GM18867 (cell line): ENCODE measurements around the gene PDLIM5.
"Not testable (repeated sequence)": the region's sequence is repeated elsewhere in the genome, so short reads cannot be mapped to it uniquely, and the experiment has no call there.

Experiments used
- ATAC-seq: cut with Tn5 transposase; IDR thresholded peaks from one replicate; pipeline ENCODE4 v1.9.1; 2021; ENCODE audit warnings: mild to moderate bottlenecking, moderate library complexity; ENCODE audit not compliant: unreplicated experiment

The PDLIM5 gene

DNA sequence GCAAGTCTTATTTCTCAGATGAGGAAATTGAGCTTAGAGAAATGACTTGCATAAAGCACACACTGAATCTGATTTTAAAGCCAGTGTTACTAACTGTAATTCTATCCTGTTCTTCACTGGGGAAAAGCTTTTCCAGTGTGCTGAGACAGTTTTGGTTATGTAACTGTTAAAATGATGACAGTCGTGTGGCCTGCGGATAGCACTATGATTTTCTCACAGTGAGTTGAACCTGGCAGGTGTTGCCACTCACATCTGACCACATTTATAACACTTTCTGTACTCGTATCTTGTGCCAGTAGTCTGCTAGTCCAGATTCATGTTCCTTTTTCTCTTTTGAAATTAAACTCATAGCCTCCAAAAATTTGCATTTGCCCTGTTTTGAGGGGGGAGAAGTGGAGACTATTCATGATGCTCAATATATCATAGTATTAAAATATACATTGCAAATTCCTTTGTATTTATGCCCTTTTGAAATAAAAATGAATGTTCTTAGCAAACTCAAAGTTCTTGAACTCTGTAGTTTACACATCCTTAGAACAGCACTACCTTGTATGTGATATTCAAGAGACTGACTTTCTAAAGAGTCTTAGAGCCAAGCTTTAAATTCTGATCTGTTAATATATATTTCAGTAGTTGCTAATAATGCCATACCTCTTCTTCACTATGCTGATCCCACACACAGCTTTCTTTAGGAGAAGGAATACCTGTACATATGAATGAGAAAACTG is 132.3 kb downstream of the PDLIM5 start:
- peak; percentile 92 for ATAC-seq

DNA sequence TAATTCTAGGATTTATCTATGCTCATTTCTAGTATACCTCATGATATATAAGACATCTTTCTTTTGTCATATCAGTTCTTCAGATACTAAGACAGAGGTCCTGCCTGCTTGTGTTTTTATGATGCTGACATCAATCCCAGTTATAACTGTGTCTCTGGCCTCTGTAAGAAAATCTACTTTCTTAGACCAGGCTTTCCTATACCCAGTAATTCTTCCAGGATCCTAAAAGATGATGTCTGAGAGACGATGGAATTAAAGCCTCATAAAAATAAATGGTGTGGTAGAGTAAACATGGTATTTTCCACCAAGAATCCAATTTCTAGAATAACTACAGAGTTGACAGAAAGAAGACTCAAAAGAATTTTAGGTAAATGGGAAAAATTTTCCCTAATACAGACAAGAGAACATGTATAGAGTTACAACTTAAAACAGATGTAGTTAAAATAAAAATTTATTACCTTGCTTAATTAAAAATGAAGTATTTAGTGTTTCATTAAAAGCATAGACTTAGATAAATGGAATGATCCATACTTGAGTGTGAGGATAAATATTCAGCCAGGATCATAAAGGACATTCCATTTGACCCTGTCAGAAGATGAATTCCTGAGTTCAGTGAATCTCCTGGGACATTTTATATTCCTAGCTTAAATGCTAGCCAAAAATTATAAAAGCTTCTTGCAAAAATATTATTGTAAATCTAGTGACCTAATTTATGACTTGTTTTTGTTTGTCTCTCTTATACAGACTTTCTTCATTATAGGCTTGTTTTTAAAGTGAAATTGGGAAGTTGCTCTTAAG is 137.4 kb downstream of the PDLIM5 start:
- ATAC-seq: no peak

DNA sequence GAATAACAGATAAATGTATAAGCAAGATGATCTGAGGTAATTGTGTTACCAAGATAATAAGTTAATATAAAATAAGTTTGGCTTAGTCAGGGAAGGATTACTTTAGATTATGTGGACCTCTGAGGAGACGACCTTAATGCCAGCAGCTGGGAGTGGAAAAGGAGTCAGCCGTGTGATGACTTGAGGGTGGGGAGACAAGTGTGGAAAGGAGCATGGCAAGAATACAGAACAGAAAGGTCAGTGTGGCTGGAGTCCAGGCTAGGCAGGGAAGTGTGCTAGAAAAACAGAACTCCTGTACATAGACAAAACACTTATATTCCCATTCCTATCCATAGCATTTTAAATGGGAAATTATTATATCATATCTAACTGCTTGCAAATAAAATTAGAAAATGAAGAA is 138.8 kb downstream of the PDLIM5 start:
- no peak for ATAC-seq

DNA sequence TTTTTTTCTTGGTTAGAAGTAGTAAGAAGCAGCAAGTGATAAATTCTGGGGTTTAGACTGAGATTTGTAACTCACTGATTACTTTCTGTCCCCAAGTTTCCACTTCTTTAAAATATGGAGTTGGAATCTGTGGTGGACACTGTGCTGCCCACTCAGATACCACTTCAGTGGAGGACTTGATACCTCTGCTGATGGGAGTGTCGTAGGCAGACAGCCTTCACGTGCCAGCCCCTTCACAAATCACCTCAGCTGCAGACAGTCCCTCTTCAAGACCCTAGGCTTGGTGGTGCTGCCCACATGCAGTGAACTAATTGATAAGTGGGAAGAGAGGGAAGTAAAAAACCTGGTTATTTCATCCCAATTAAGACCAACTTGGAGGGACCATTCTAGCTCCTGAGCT is 139.5 kb downstream of the PDLIM5 start:
- no peak for ATAC-seq

GRCh38 chr4:94595013-94595412 is 143.3 kb downstream of the PDLIM5 start:
- no peak for ATAC-seq

DNA sequence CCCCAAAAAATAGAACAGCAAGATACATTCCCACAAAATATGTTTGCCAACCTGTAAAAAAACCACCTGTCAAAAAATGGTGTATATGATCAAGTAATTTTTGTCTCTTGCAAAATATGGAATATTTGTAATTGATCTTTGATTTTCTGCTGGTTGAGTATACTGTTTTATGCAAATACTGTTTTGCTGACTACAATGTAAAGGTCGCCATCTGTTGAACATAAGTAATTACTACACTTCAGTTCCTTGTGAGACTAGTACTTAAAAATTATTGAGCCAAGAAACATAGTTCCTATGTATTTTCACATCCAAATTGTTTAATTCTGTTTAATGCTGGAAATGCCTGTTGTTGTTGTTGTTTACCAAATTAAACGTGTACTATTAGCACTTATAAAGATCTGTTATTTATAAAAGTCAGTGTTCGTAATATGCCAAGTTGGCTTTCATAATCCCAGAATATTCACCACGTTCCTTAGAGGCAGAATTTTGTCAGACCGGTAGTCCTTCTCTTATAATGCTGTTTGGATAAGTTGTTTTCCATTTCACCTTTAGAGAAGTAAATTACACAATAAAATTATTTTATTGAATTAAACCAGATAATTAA is 144.2 kb downstream of the PDLIM5 start:
- ATAC-seq: peak; percentile 93

- ATAC-seq: no peak
Measured at GRCh38 chr4:94598758-94599157, 147.0 kb downstream of the PDLIM5 start.

DNA sequence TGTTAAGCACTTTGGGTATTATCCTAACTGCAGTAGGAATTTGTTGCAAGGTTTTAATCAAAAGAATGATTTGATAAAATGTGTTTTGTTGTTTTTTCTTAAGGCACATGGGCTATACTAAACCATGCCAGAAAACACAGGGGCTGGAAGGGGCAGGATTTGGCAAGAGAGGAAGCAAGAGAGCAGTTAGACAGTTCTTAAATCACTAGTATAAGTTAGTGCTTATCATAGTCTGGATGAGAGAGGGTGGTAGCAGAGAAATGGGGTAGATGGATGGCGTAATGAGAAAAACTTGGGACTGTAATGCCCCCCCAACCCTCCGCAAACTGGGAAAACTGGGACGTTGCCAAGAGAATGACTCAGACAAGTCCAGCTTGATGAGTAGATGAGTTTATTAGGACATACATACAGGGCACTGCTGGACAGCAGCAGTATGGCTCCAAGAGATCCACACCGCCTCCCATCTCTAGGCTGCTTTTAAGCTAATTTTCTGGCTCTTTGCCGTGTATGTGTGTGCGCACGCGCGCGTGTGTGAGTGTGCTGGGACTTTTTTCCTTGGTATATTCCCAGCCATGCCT is 151.5 kb downstream of the PDLIM5 start:
- no peak for ATAC-seq

DNA sequence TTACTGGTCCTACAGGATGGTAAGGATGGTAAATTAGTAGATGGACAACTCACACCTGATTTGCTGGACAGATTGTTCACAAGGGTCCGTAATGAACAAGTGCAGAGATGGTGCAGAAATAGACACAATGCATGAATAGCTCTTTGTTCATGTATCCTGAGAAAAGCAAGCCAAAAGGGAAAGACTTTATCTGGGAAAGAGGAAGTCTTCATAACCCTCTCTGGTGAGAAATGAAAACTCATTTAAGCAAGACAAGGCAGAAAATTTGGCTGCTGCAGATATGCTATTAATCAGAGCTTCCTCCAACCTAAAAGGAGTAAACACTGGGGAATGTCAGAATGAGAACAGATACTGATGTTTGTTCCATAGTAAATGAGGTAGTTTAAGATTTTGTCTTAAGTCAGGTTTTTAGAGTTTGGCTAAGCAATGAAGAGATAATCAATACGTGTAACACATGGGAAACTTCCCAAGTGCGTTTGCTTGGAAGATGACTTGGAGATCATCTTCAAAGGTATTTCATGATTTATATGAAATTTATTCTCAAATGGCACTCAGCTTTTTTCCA is 153.6 kb downstream of the PDLIM5 start:
- no peak for ATAC-seq

DNA sequence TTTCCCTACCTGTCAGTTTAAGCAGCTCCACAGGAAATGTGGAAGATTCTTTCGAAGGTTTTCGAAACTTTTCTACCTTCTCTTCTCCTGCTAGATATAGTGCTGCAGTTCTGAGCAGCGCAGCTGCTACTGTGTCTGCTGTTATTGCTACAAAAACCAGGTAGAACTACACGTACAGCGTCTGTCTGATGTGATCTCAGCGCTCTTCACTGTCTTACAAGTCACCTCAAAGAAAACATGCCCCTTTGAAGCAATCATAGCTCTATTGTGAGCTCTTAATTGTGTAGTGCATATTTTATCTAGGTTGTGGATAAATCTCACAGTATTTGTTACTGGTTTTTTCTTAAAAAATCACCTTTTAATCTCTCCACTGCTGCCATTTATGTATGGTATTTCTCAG is 158.4 kb downstream of the PDLIM5 start:
- no peak for ATAC-seq

GRCh38 chr4:94613248-94613647 is 161.5 kb downstream of the PDLIM5 start:
- ATAC-seq: no peak

DNA sequence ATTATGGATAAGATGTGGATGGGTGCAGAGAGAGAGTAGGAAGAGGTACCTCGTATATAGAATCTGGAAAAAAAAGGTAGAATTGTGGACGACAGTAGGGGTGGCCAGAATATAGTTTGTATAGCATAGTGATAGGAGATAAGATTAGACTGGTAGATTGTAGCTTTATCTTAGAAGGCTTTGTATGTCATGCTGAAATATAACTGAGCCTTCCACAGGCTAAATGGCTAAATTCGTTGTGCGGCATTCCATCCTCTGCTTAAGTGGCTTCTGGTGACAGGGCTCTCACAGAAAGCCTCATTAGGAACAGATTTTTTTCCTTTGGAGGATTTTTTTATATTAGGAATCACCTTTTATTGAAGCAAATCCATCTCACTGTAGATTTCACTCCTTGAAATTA is 163.7 kb downstream of the PDLIM5 start:
- no peak for ATAC-seq

- peak; percentile 78 for ATAC-seq
Measured at GRCh38 chr4:94621491-94622080, 169.8 kb downstream of the PDLIM5 start.

GRCh38 chr4:94623126-94623911 is 171.6 kb downstream of the PDLIM5 start:
- no peak for ATAC-seq

DNA sequence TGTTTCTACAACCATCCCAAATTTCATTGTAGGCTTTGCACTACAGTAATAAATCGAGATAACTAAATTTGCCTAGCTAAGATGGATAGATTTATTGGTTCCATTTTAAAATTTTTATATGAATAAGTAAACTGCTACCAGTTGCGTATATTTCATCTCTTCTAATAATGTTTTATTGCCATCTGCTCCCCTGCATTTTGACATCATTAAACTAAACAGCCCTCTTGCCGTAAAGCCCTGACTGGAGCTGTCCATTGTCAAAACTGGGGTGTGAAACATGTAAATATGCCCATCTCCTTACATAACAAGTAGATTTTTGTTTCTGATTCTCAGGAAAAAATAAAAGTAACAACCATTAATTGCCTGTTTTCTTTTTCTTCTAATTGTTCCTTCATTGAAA is 175.2 kb downstream of the PDLIM5 start:
- no peak for ATAC-seq

GRCh38 chr4:94629058-94629457 is 177.3 kb downstream of the PDLIM5 start:
- not testable (repeated sequence) for ATAC-seq

- no peak for ATAC-seq
Measured at GRCh38 chr4:94629837-94630236, 178.1 kb downstream of the PDLIM5 start.

DNA sequence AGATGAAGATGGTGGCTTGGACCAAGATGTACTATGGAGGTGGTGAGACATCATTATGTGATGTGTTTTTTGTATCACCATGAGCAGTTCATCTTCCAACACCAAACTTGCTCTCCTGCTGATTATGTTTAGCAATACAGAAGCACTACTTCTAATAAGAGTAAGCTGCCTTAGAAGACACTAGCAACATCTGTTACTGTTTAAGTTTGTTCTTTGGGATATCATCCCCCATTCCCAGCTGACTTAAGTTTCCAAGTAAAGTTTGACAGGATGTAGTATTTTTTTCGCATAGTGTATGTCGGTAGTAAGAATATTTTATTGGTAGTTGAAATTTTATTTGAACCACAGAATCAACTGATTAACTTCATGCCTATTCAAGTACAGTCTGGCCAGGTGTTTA is 182.5 kb downstream of the PDLIM5 start:
- ATAC-seq: no peak

DNA sequence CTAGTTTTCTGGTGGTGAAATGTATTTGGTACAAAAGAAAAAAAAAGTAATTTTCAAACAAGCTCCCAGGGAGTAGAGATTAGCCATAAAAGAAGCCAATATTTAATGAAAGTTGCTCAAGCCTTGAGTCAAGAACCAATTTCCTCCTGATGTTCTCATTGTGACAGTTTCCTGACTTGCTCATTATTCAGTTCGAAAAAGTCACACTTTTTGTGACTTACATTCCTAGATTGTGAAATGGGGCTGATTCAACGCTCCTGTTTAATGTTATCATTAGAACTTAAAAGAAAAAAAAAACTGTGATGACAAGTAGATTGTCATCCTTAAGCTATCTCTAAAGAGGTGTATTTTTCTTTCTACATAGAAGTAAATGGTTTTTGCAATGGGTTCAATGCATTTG is 183.4 kb downstream of the PDLIM5 start:
- no peak for ATAC-seq

- no peak for ATAC-seq
Measured at GRCh38 chr4:94636004-94636403, 184.3 kb downstream of the PDLIM5 start.
